ENCODE results near the gene ARPC1A. TPM values are rescaled to one million over a fixed set of nuclear protein-coding genes. Genes with fewer than 3 reads are reported as not detected.

The ARPC1A gene
- total and polyA plus RNA-seq, 2 of the 8 experiments (the other 6 are each of a cell fraction or from before 2014, with no cell fraction given): 123 to 155 TPM

GRCh38 chr7:99293650-99294049, 32.0 kb upstream of the ARPC1A start:
- no peaks in the 10 kb centered on the region for H4K20me1 ChIP-seq (replicated peaks in 1 of 2; ENCODE audit: control insufficient read depth in 1 of 2, insufficient read depth in 2 of 2, low read length in 2 of 2)
- H3K14ac ChIP-seq (ENCODE audit: insufficient read length): no peak overlapping the region
- H2BK15ac ChIP-seq (ENCODE audit: low read length): no peak overlapping the region
- H3K56ac ChIP-seq (replicated peaks; ENCODE audit: insufficient read length, low read depth, low read length): no peak overlapping the region
- ChIA-PET CTCF (ENCODE audit: partially characterized antibody) (interaction anchor here (0.7 to 4.4 kb wide), 9 partner anchors 9 to 97 kb away, joined by 3 to 12 read pairs (median 4); no protein-coding TSS in a partner anchor), POLR2A (ENCODE audit: partially characterized antibody) (interaction anchor here (0.9 to 2.0 kb wide), 3 partner anchors 9 to 151 kb away, joined by 3 to 6 read pairs (median 4); no protein-coding TSS in a partner anchor)
- no peak overlapping the region for H4K91ac ChIP-seq (replicated peaks; ENCODE audit: insufficient read length, low read length)
- H4K5ac ChIP-seq (ENCODE audit: insufficient read length, low read depth, low read length): no peak overlapping the region
- no peak overlapping the region for H3K4me2 ChIP-seq (ENCODE audit: insufficient read depth in 1 of 2, low read depth in 2 of 2, low read length in 2 of 2)
- H3K9me3 ChIP-seq (ENCODE audit: insufficient read depth in 2 of 2, low read depth in 1 of 2, low read length in 1 of 2): no peaks in the 10 kb centered on the region
- no peaks in the 10 kb centered on the region for H3K27me3 ChIP-seq (replicated peaks in 1 of 4; ENCODE audit: control insufficient read depth in 3 of 4, extremely low read depth in 1 of 4, insufficient read depth in 3 of 4, low read length in 3 of 4)
- H3K4me3 ChIP-seq (ENCODE audit: extremely low read depth in 1 of 4, insufficient read depth in 2 of 4, low read depth in 3 of 4, low read length in 4 of 4): no peak overlapping the region
- DNase-seq (ENCODE audit: low read depth in 1 of 2, low spot score in 2 of 2) (no peak), FAIRE-seq (no peak)
- H3K9ac ChIP-seq (replicated peaks in 1 of 4; ENCODE audit: extremely low read depth in 1 of 4, low read depth in 3 of 4, low read length in 3 of 4): no peak overlapping the region
- H3K79me1 ChIP-seq (ENCODE audit: low read depth, low read length): no peaks in the 10 kb centered on the region
- H2BK120ac ChIP-seq (replicated peaks; ENCODE audit: low read depth, low read length): no peak overlapping the region
- peaks cover 0 to 4% (median 0%) of the 10 kb centered on the region in 4 experiments; a peak in 1 of 7 replicates for H3K4me1 ChIP-seq (replicated peaks in 1 of 4; ENCODE audit: control insufficient read depth in 3 of 4, insufficient read depth in 4 of 4, low read length in 3 of 4)
- H3K23ac ChIP-seq (ENCODE audit: insufficient read length): no peak overlapping the region
- H2BK12ac ChIP-seq (ENCODE audit: low read depth, low read length): no peak overlapping the region
- no peak overlapping the region for H3K18ac ChIP-seq (ENCODE audit: extremely low read depth, low read length)
- no peak overlapping the region for H3K27ac ChIP-seq (ENCODE audit: low read depth, low read length)
- H2AK5ac ChIP-seq (ENCODE audit: low read depth, low read length): no peak overlapping the region
- no peaks in the 10 kb centered on the region for H3K36me3 ChIP-seq (ENCODE audit: control insufficient read depth in 2 of 4, insufficient read depth in 4 of 4, low read length in 3 of 4)
- H3K4ac ChIP-seq (replicated peaks; ENCODE audit: insufficient read length, low read depth, low read length): no peak overlapping the region
- H3K79me2 ChIP-seq (ENCODE audit: control insufficient read depth in 1 of 2, insufficient read depth in 2 of 2, low read length in 2 of 2): no peaks in the 10 kb centered on the region
- no peak overlapping the region for H4K8ac ChIP-seq (ENCODE audit: extremely low read depth, insufficient read depth, low read length)
- no peak overlapping the region for H2AFZ ChIP-seq (ENCODE audit: low read length)
- no peak overlapping the region for H2BK20ac ChIP-seq (ENCODE audit: low read length)
- H3K23me2 ChIP-seq (ENCODE audit: low read depth, low read length): no peaks in the 10 kb centered on the region
- H2BK5ac ChIP-seq (ENCODE audit: low read depth, low read length): no peak overlapping the region
- TF ChIP-seq SIX5 (IDR thresholded peaks at IDR 0.05; ENCODE audit: low read depth, low read length) (no peak), TAF7 (optimal IDR thresholded peaks at IDR 0.05; ENCODE audit: borderline replicate concordance, low read depth, low read length) (no peak), ATF3 (IDR thresholded peaks at IDR 0.05; ENCODE audit: insufficient read depth, low read depth, low read length) (no peak)
- WGBS, 2 experiments (ENCODE audit: extremely low coverage in 1 of 2, insufficient coverage in 1 of 2, insufficient read length in 1 of 2, insufficient replicate concordance in 2 of 2, low coverage in 1 of 2, low lambda C conversion rate in 2 of 2, missing lambda C conversion rate in 1 of 2): 82% methylated on average over 4 of the region's 4 CpGs; no CpG with 5 or more reads in 1 of the 2 experiments
